Activated naive CD8-positive, alpha-beta T cell treated with anti-CD3 and anti-CD28 coated beads, Interleukin-2, amount 50 U/mL, for 24 hours (primary cell): ENCODE results near the gene HNRNPAB.
A peak's percentile ranks its signal among the peaks of the same experiment; 100 is the strongest.
"Not testable (repeated sequence)": the region's sequence is repeated elsewhere in the genome, so short reads cannot be mapped to it uniquely, and the experiment has no call there.

Source experiments
- ATAC-seq: fragments of 150-1000 bp; cut with Tn5 transposase; one replicate; pipeline ENCODE4 v1.10.0; 2021
- DNase-seq: peaks from one replicate; pipeline ENCODE4 v3.0.0; 2021
- H3K27ac Mint-ChIP-seq: one replicate; pipeline ENCODE4 v1.8.0; 2021; ENCODE audit warnings: mild to moderate bottlenecking, mixed read lengths
- H3K27me3 Mint-ChIP-seq: one replicate; pipeline ENCODE4 v1.8.0; 2021; ENCODE audit warnings: mixed read lengths
- H3K36me3 Mint-ChIP-seq: one replicate; pipeline ENCODE4 v1.8.0; 2021; ENCODE audit warnings: low read depth, mixed read lengths
- H3K4me1 Mint-ChIP-seq: one replicate; pipeline ENCODE4 v1.8.0; 2021; ENCODE audit warnings: mixed read lengths
- H3K4me3 Mint-ChIP-seq: one replicate; pipeline ENCODE4 v1.8.0; 2021; ENCODE audit warnings: mild to moderate bottlenecking, moderate library complexity, mixed read lengths
- H3K9me3 Mint-ChIP-seq: one replicate; pipeline ENCODE4 v1.8.0; 2021; ENCODE audit warnings: mixed read lengths

The HNRNPAB gene

GRCh38 chr5:178189433-178189832 is 14.9 kb upstream of the HNRNPAB start:
- no peak overlapping the region for H3K27ac Mint-ChIP-seq

GRCh38 chr5:178191661-178192060 is 12.7 kb upstream of the HNRNPAB start:
- Mint-ChIP-seq H3K27me3 (peaks cover 19% of the 10 kb centered on the region), H3K9me3 (no peaks in the 10 kb centered on the region), H3K4me3 (no peak overlapping the region), H3K4me1 (peaks cover 14% of the 10 kb centered on the region), H3K36me3 (no peaks in the 10 kb centered on the region), H3K27ac (no peak overlapping the region)
- ATAC-seq = no peak
- no peak for DNase-seq

More at GRCh38 chr5:178189433-178189832, 14.9 kb upstream of the HNRNPAB start:
- no peak for ATAC-seq
- DNase-seq = no peak
- Mint-ChIP-seq H3K9me3 (no peaks in the 10 kb centered on the region), H3K36me3 (no peaks in the 10 kb centered on the region), H3K4me1 (peaks cover 16% of the 10 kb centered on the region), H3K4me3 (no peak overlapping the region), H3K27me3 (peaks cover 14% of the 10 kb centered on the region)

DNA sequence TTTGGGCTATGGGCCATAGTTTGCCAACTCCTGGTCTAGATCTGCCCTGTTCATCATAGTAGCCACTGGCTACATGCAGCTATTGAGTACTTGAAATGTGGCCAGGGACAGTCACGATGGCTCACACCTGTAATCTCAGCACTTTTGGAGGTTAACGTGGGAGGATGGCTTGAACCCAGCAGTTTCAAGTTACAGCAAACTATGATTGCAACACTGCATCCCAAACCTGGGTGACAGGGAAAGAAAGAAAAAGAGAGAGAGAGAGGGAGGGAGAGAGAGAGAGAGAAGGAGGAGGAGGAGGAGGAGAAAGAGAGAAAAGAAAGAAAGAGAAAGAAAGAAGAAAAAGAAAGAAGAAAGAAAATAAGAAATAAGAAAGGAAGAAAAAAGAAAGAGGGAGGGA is 12.1 kb upstream of the HNRNPAB start:
- no peak overlapping the region for H3K4me3 Mint-ChIP-seq
- no peak overlapping the region for H3K27ac Mint-ChIP-seq
- DNase-seq = no peak

GRCh38 chr5:178192787-178193186 is 11.5 kb upstream of the HNRNPAB start:
- H3K27ac Mint-ChIP-seq = no peak overlapping the region
- H3K4me3 Mint-ChIP-seq = no peak overlapping the region
- H3K27me3 Mint-ChIP-seq = peaks cover 19% of the 10 kb centered on the region
- peaks cover 13% of the 10 kb centered on the region for H3K4me1 Mint-ChIP-seq
- no peak for ATAC-seq
- H3K36me3 Mint-ChIP-seq = no peaks in the 10 kb centered on the region
- no peaks in the 10 kb centered on the region for H3K9me3 Mint-ChIP-seq
- no peak for DNase-seq

More for the DNA sequence above, 12.1 kb upstream of the HNRNPAB start:
- Mint-ChIP-seq H3K9me3 (no peaks in the 10 kb centered on the region), H3K4me1 (peaks cover 13% of the 10 kb centered on the region), H3K36me3 (no peaks in the 10 kb centered on the region), H3K27me3 (peaks cover 19% of the 10 kb centered on the region)
- ATAC-seq = no peak

- ATAC-seq = no peak
- no peak for DNase-seq
- peaks cover 13% of the 10 kb centered on the region for H3K4me1 Mint-ChIP-seq
- H3K36me3 Mint-ChIP-seq = no peaks in the 10 kb centered on the region
- H3K9me3 Mint-ChIP-seq = no peaks in the 10 kb centered on the region
- H3K27me3 Mint-ChIP-seq = peaks cover 19% of the 10 kb centered on the region
- no peak overlapping the region for H3K27ac Mint-ChIP-seq
- no peak overlapping the region for H3K4me3 Mint-ChIP-seq
Observed at GRCh38 chr5:178193251-178193809, 11.0 kb upstream of the HNRNPAB start.

GRCh38 chr5:178194026-178194425 is 10.3 kb upstream of the HNRNPAB start:
- H3K36me3 Mint-ChIP-seq = no peaks in the 10 kb centered on the region
- no peak overlapping the region for H3K27ac Mint-ChIP-seq
- H3K9me3 Mint-ChIP-seq = no peaks in the 10 kb centered on the region
- DNase-seq = no peak
- H3K4me1 Mint-ChIP-seq = peaks cover 13% of the 10 kb centered on the region
- peaks cover 19% of the 10 kb centered on the region for H3K27me3 Mint-ChIP-seq
- no peak overlapping the region for H3K4me3 Mint-ChIP-seq
- ATAC-seq = peak; percentile 47

- peaks cover 19% of the 10 kb centered on the region for H3K27me3 Mint-ChIP-seq
- no peak for ATAC-seq
- no peak for DNase-seq
- no peak overlapping the region for H3K4me3 Mint-ChIP-seq
- H3K36me3 Mint-ChIP-seq = no peaks in the 10 kb centered on the region
- no peak overlapping the region for H3K27ac Mint-ChIP-seq
- H3K4me1 Mint-ChIP-seq = peaks cover 13% of the 10 kb centered on the region
- no peaks in the 10 kb centered on the region for H3K9me3 Mint-ChIP-seq
Observed at GRCh38 chr5:178196281-178196812, 8.0 kb upstream of the HNRNPAB start.

DNA sequence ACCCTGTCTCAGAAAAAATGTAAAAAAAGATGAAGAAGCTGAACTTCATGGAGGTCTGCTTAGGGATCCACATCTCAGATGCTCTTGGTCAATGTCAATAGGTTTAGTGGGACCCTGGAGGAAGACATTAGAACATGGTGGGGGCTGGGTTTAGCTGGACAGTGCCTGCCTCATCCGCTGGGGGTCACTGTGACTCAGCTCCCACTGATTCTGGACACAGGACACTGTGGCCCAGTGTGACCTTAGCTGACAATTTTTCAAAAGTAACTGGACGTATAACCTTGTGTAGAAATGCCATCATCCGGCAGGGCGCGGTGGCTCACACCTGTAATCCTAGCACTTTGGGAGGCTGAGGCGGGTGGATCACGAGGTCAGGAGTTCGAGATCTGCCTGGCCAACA is 7.3 kb upstream of the HNRNPAB start:
- no peaks in the 10 kb centered on the region for H3K36me3 Mint-ChIP-seq
- H3K27ac Mint-ChIP-seq = no peak overlapping the region
- peaks cover 19% of the 10 kb centered on the region for H3K27me3 Mint-ChIP-seq
- DNase-seq = no peak
- H3K9me3 Mint-ChIP-seq = no peaks in the 10 kb centered on the region
- H3K4me1 Mint-ChIP-seq = peaks cover 16% of the 10 kb centered on the region
- H3K4me3 Mint-ChIP-seq = no peak overlapping the region
- ATAC-seq = no peak

DNA sequence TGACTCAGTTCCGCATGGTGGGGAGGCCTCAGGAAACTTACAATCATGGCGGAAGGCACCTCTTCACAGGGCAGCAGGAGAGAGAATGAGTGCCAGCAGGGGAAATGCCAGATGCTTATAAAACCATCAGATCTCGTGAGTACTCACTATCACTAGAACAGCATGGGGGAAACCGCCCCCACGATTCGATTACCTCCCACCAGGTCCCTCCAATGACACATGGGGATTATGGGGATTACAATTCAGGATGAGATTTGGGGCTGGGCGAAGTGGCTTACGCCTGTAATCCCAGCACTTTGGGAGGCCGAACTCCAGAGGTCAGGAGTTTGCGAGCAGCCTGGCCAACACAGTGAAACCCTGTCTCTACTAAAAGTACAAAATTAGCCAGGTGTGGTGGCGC is 6.2 kb upstream of the HNRNPAB start:
- H3K27ac Mint-ChIP-seq, ATAC-seq, H3K4me3 Mint-ChIP-seq, H3K36me3 Mint-ChIP-seq, H3K9me3 Mint-ChIP-seq, DNase-seq: not testable (repeated sequence)
- Mint-ChIP-seq H3K4me1 (peaks cover 19% of the 10 kb centered on the region), H3K27me3 (peaks cover 13% of the 10 kb centered on the region)

DNA sequence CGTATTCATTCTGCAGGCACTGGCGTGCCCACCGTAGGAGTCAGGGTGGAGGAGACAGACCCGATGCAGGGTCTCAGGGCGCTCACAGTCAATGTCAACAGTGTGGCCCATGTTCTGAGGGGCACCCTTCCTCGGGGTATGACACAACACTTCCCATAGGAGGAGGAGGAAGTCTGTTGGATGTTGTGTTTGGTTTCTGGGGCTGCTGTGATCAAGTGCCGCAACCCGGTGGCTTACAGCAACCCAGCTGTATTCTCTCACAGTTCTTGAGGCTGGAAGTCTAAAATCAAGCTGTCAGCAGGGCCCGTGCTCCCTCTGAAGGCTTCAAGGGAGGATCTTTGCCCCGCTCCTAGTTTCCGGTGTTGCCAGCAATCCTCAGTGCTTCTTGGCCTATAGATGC is 5.6 kb upstream of the HNRNPAB start:
- Mint-ChIP-seq H3K27ac (no peak overlapping the region), H3K36me3 (no peaks in the 10 kb centered on the region), H3K9me3 (no peaks in the 10 kb centered on the region), H3K4me3 (no peak overlapping the region), H3K27me3 (peaks cover 9% of the 10 kb centered on the region), H3K4me1 (peaks cover 14% of the 10 kb centered on the region)
- DNase-seq (no peak), ATAC-seq (no peak)

DNA sequence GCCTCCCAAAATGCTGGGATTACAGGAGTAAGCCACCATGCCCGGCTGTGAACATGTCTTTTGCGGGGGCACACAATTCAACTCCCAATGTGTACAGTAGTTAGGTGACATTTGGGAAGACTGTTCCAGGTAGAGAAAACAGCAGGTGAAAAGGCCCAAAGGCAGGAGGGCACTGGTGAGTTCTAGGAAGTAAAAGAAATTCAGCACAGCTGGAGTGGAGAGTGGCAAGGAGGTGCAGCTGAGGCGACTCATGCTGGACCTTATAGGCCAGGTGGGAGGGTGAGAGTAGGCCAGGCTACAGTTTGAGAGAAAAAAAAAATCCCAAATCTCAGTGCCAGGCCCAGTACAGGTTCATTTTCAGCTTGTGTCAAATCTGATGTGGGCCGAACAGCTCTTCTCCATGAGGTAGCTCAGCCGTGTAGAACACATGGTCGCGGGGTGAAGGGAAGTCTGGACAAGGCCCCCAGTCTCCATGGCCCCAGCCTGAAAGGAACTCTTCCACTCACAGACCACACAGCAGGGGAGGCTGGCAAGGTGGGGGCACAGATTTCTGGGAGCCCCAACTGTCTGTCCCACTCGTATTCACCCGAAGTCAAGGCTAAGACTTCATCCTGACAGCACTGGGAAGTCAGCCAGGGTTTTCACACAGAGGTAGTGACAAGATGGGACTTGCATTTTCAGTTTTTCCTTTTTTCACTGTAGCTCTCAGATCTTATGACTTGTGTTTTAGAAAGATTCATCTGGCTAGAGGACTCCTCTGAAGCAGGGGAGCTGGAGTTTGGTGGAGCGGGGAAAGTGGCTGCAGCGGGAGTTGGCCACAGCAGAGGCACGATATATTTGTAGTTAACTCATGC is 4.5 kb upstream of the HNRNPAB start:
- Mint-ChIP-seq H3K27me3 (peaks cover 5% of the 10 kb centered on the region), H3K4me3 (no peak overlapping the region), H3K36me3 (peaks cover 3% of the 10 kb centered on the region), H3K27ac (no peak overlapping the region), H3K9me3 (no peaks in the 10 kb centered on the region), H3K4me1 (peaks cover 10% of the 10 kb centered on the region)
- DNase-seq (no peak), ATAC-seq (no peak)

DNA sequence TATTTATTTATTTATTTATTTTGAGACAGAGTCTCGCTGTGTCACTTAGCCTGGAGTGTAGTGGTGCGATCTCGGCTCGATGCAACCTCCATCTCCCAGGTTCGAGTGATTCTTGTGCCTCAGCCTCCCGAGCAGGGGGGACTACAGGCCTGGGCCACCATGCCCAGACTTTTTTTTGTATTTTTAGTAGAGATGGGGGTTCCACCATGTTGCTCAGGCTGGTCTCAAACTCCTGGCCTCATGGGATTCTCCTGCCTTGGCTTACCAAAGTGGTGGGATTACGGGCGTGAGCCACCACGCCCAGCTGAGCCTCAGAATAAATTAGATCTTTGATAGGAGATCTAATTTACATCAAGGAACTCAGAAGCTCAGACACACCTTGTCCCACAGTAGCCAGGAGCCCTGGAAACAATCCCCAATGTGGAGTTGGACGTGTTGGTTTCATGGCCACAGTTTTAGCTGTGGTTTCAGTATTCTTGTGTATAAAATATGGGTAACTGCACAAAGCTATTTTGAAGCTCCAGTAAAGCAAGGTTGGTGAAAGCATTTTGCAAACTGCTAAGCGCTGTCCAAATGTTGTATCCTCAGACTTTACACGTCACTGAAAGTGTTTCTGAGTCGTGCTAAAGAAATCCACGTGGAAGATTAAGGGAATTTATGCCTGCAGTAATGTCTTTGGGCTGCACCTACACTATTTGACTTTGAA is 3.0 kb upstream of the HNRNPAB start:
- peaks cover 21% of the 10 kb centered on the region for H3K4me1 Mint-ChIP-seq
- DNase-seq = no peak
- no peak for ATAC-seq
- H3K9me3 Mint-ChIP-seq = no peaks in the 10 kb centered on the region
- no peak overlapping the region for H3K4me3 Mint-ChIP-seq
- peaks cover 15% of the 10 kb centered on the region for H3K36me3 Mint-ChIP-seq
- H3K27ac Mint-ChIP-seq = no peak overlapping the region
- peaks cover 3% of the 10 kb centered on the region for H3K27me3 Mint-ChIP-seq

DNA sequence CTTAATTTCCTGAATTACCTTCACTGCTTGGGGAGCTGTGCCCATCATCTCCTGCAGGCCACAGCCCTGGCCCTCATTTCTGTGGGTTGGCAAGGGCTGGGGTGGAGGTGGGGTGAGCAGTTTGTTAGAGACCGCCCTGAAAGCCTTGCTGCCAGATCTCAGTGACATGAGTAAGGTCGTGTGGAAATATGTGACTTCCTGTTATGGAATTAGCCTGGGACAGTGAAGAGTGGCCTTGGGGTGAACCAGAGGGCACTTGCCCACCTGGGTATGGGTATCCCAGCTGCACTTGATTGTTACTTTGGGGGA is 2.5 kb upstream of the HNRNPAB start:
- Mint-ChIP-seq H3K27ac (no peak overlapping the region), H3K4me3 (no peak overlapping the region), H3K27me3 (peaks cover 3% of the 10 kb centered on the region), H3K4me1 (peaks cover 26% of the 10 kb centered on the region), H3K9me3 (no peaks in the 10 kb centered on the region), H3K36me3 (peaks cover 20% of the 10 kb centered on the region)
- ATAC-seq = no peak
- no peak for DNase-seq

GRCh38 chr5:178202541-178202940 is 1.8 kb upstream of the HNRNPAB start:
- Mint-ChIP-seq H3K36me3 (peaks cover 26% of the 10 kb centered on the region), H3K9me3 (no peaks in the 10 kb centered on the region), H3K4me3 (peak overlapping the region; percentile 65), H3K27me3 (peaks cover 3% of the 10 kb centered on the region), H3K27ac (no peak overlapping the region), H3K4me1 (peaks cover 33% of the 10 kb centered on the region)
- DNase-seq = no peak
- no peak for ATAC-seq
